Measurements from ENCODE around the gene RMC1. TPM values are rescaled to one million over a fixed set of nuclear protein-coding genes. Genes with fewer than 3 reads are reported as not detected.

RMC1 gene
- total and polyA plus RNA-seq, 2 of the 13 experiments (the other 11 are each of a cell fraction or from before 2014, with no cell fraction given), result 9.4 to 19.5 TPM

DNA sequence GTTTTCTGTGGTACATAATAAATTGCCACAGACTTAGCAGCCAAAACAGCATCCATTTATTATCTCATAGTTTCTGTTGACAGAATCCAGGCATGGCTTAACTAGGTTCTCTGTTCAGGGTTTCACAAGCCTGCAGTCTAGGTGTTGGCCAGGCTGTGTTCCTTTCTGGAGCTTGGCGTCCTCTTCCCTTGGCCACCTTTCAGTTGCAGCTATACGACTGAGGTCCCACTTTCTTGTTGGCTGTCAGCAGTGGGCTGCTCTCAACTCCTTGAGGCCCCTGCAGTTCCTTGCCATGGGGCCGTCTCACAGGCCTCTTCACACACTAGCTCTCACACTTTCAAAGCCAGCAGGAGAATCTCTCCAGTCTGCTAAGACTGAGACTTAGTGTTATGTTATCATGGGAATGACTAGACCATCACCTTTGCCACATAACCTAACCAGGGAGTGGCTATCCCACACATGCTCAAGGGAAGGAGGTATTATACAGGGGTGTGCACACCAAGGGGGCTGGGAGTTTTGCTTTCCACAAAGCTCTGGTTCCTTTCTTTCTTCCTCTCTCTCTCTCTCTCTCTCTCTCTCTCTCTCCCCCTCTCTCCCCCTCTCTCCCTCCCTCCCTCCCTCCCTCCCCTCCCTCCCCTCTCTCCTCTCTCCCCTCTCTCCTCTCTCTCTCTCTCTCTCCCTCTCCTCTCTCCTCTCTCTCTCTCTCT lies 34.4 kb upstream of the RMC1 start:
- Histone ChIP-seq H3K9me3 (ENCODE audit: low read length) (no peaks in the 10 kb centered on the region), H3K4me2 (ENCODE audit: low read depth, low read length) (no peak overlapping the region), H3K79me2 (ENCODE audit: insufficient read depth, low read length) (no peaks in the 10 kb centered on the region), H3K4me1 (ENCODE audit: insufficient read depth, low read length) (no peaks in the 10 kb centered on the region), H3K4me3 (replicated peaks in 1 of 3; ENCODE audit: insufficient read depth in 1 of 3, low read depth in 2 of 3, low read length in 3 of 3) (no peak overlapping the region), H2AFZ (ENCODE audit: low read length) (no peak overlapping the region), H3K27me3 (ENCODE audit: control insufficient read depth in 1 of 2, insufficient read depth in 2 of 2, low read length in 2 of 2) (no peaks in the 10 kb centered on the region; a peak in 1 of 5 replicates), H4K20me1 (ENCODE audit: insufficient read depth, low read length) (no peaks in the 10 kb centered on the region), H3K36me3 (replicated peaks in 1 of 2; ENCODE audit: control insufficient read depth in 1 of 2, insufficient read depth in 2 of 2, low read length in 2 of 2) (peaks cover 20 to 74% of the 10 kb centered on the region in 2 experiments; a peak in 4 of 5 replicates), H3K27ac (ENCODE audit: extremely low read length, insufficient read depth, low read length) (no peak overlapping the region), H3K9ac (ENCODE audit: insufficient read depth, low read depth, low read length) (no peak overlapping the region)
- WGBS (ENCODE audit: low lambda C conversion rate), result 97% methylated on average over 3 of the region's 3 CpGs
- in situ Hi-C loops (cut with HindIII; ENCODE audit: extremely low pct_ligation_motif_present, low pct_unique_long_range_greater_than_20kb), result no loop called here
- intact Hi-C loops (cut with micrococcal nuclease; ENCODE audit: unreplicated experiment), result no loop called here
- CTCF ChIA-PET (ENCODE audit: low intra/inter-chr PET ratio, low total read pairs), result no interaction called here
- ATAC-seq (no peak), DNase-seq (ENCODE audit: low spot score) (no peak), FAIRE-seq (no peak)
- TF ChIP-seq CC2D1A (CRISPR knock-in tag; IDR thresholded peaks at IDR 0.05) (no peak), HNRNPK (IDR thresholded peaks at IDR 0.05; ENCODE audit: low read depth, low read length, poor library complexity, severe bottlenecking) (peak; percentile 83)
- BruUV-seq (replicated peaks), result no TSS peak
- POLR2A ChIA-PET, result no interaction called here

DNA sequence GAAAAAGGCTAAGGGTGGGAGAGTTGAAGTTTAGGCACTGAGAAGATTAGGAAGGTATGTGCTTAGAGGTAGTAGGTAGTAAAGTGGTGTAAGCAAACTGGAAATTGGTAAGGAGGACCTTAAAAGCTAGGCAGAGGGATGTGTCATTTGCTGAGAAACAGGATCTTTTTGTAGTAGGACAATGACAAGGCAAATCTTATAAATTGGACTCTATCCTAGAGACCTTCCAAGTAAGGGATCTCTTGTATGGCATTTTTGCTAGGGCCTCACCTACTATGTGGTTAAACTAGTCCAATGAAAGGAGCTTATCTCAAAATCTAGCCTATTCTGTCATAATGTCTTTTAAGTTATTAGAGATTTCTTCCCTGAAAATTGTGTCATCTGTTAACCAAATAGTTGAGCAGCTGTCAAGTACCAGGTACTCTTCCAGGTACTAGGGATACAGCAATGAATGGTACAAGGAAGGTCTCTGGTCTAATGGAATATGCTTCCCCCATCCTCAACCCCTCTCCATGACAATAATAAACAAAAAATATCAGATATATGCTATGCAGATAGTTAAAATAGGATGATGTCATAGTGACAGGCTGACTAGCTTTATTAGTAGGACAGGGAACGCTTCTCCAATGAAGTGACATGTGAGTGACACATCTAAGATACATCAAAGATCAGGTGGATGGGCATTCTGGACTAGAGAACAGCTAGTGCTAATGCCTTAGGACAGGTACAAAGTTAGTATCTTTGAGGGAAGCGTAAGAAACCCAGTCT lies 32.5 kb upstream of the RMC1 start:
- no peak overlapping the region for H3K4me2 ChIP-seq (ENCODE audit: low read depth, low read length)
- no peak overlapping the region for H2AFZ ChIP-seq (ENCODE audit: low read length)
- H3K27me3 ChIP-seq (ENCODE audit: control insufficient read depth in 1 of 2, insufficient read depth in 2 of 2, low read length in 2 of 2), result no peaks in the 10 kb centered on the region; a peak in 1 of 5 replicates
- in situ Hi-C loops (cut with HindIII; ENCODE audit: extremely low pct_ligation_motif_present, low pct_unique_long_range_greater_than_20kb), result no loop called here
- no peaks in the 10 kb centered on the region for H3K4me1 ChIP-seq (ENCODE audit: insufficient read depth, low read length)
- ChIA-PET POLR2A (interaction anchor here (1.7 kb wide), 1 partner anchor 18 kb away, joined by 3 read pairs; the partner anchor contains the start of gene RIOK3), CTCF (ENCODE audit: low intra/inter-chr PET ratio, low total read pairs) (no interaction called here)
- intact Hi-C loops (cut with micrococcal nuclease; ENCODE audit: unreplicated experiment), result no loop called here
- H3K9me3 ChIP-seq (ENCODE audit: low read length), result no peaks in the 10 kb centered on the region
- H3K4me3 ChIP-seq (replicated peaks in 1 of 3; ENCODE audit: insufficient read depth in 1 of 3, low read depth in 2 of 3, low read length in 3 of 3), result no peak overlapping the region
- TF ChIP-seq KLF12 (CRISPR knock-in tag; IDR thresholded peaks at IDR 0.05; ENCODE audit: borderline replicate concordance) (no peak), FOXO1 (CRISPR knock-in tag; IDR thresholded peaks at IDR 0.05) (no peak), ZFP90 (CRISPR knock-in tag; IDR thresholded peaks at IDR 0.05; ENCODE audit: borderline replicate concordance) (no peak), CREB1 (IDR thresholded peaks at IDR 0.05) (peak; percentile 33; the same call in 1 of the 2 replicates), CREB1 (CRISPR knock-in tag; IDR thresholded peaks at IDR 0.05) (no peak), RFX5 (IDR thresholded peaks at IDR 0.05; ENCODE audit: low read depth, low read length) (no peak), ATF7 (IDR thresholded peaks at IDR 0.05) (peak; percentile 89), ATF7 (CRISPR knock-in tag; IDR thresholded peaks at IDR 0.05) (no peak)
- TF ChIP-seq, protein P1, sequence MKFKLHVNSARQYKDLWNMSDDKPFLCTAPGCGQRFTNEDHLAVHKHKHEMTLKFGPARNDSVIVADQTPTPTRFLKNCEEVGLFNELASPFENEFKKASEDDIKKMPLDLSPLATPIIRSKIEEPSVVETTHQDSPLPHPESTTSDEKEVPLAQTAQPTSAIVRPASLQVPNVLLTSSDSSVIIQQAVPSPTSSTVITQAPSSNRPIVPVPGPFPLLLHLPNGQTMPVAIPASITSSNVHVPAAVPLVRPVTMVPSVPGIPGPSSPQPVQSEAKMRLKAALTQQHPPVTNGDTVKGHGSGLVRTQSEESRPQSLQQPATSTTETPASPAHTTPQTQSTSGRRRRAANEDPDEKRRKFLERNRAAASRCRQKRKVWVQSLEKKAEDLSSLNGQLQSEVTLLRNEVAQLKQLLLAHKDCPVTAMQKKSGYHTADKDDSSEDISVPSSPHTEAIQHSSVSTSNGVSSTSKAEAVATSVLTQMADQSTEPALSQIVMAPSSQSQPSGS (CRISPR knock-in tag; IDR thresholded peaks at IDR 0.05), result no peak
- no peak overlapping the region for H3K27ac ChIP-seq (ENCODE audit: extremely low read length, insufficient read depth, low read length)
- FAIRE-seq (no peak), ATAC-seq (no peak), DNase-seq (ENCODE audit: low spot score) (no peak)
- H4K20me1 ChIP-seq (ENCODE audit: insufficient read depth, low read length), result no peaks in the 10 kb centered on the region
- no peak overlapping the region for H3K9ac ChIP-seq (ENCODE audit: insufficient read depth, low read depth, low read length)
- H3K36me3 ChIP-seq (replicated peaks in 1 of 2; ENCODE audit: control insufficient read depth in 1 of 2, insufficient read depth in 2 of 2, low read length in 2 of 2), result peaks cover 23 to 74% of the 10 kb centered on the region in 2 experiments
- no TSS peak for BruUV-seq (replicated peaks)
- no peaks in the 10 kb centered on the region for H3K79me2 ChIP-seq (ENCODE audit: insufficient read depth, low read length)
- 100% methylated on average over 2 of the region's 2 CpGs for WGBS (ENCODE audit: low lambda C conversion rate)

Measured in HepG2 (cell line).